HepG2 (cell line): ENCODE results near the gene S100A4.

ENCODE experiments used
- NFATC3 ChIP-seq: sonication (generic); formaldehyde crosslinking; IDR thresholded peaks from 2 replicates; pipeline ENCODE4 v1.5.1; 2020; ENCODE audit warnings: mild to moderate bottlenecking, missing genetic modification reagents
- ZNF441 ChIP-seq: sonication (generic); formaldehyde crosslinking; IDR thresholded peaks from 2 replicates; pipeline ENCODE4 v1.7.0; 2021; ENCODE audit warnings: missing genetic modification reagents, borderline replicate concordance

GRCh38 chr1:153509036-153509435 is 36.6 kb downstream of the S100A4 start:
- TF ChIP-seq ZNF441 (no peak), NFATC3 (no peak)
